HepG2 (cell line): ENCODE data around the gene SELENOH. TPM values are rescaled to one million over a fixed set of nuclear protein-coding genes. Genes with fewer than 3 reads are reported as not detected.
A peak's percentile ranks its signal among the peaks of the same experiment; 100 is the strongest.

Experiments used
- ATAD3A ChIP-seq: sonication (generic); formaldehyde crosslinking; IDR thresholded peaks from 2 replicates; pipeline ENCODE4 v1.4.0; 2020; ENCODE audit warnings: missing genetic modification reagents
- ATF1 ChIP-seq: IDR thresholded peaks from 2 replicates; pipeline ENCODE4 v1.6.1; 2016; ENCODE audit warnings: mild to moderate bottlenecking, control low read depth
- CBX1 ChIP-seq: IDR thresholded peaks from one replicate; pipeline ENCODE4 v1.6.1; 2016; ENCODE audit warnings: antibody characterized with exemption, low read depth
- MBD4 ChIP-seq: IDR thresholded peaks from 2 replicates; pipeline ENCODE4 v1.6.1; 2012; ENCODE audit warnings: low read length, inconsistent platforms, borderline replicate concordance
- MED13 ChIP-seq: sonication (generic); formaldehyde crosslinking; IDR thresholded peaks from 2 replicates; pipeline ENCODE4 v1.5.0; 2020; ENCODE audit warnings: missing genetic modification reagents
- MXI1 ChIP-seq: IDR thresholded peaks from 3 replicates; pipeline ENCODE4 v1.6.1; 2012; ENCODE audit warnings: low read depth, low read length, inconsistent platforms, borderline replicate concordance
- MYC ChIP-seq: sonication (generic); formaldehyde crosslinking; IDR thresholded peaks from 2 replicates; pipeline ENCODE4 v1.9.0; 2021; ENCODE audit warnings: missing genetic modification reagents, borderline replicate concordance
- PHF21A ChIP-seq: sonication (generic); formaldehyde crosslinking; IDR thresholded peaks from 2 replicates; pipeline ENCODE4 v1.5.0; 2020; ENCODE audit warnings: mild to moderate bottlenecking, missing genetic modification reagents
- REPIN1 ChIP-seq: sonication (generic); formaldehyde crosslinking; IDR thresholded peaks from 2 replicates; pipeline ENCODE4 v1.8.0; 2022; ENCODE audit warnings: missing genetic modification reagents, low read depth, mild to moderate bottlenecking, borderline replicate concordance
- SP5 ChIP-seq: IDR thresholded peaks from 2 replicates; pipeline ENCODE4 v1.6.1; 2016; ENCODE audit warnings: low read depth, borderline replicate concordance
- SRY ChIP-seq: sonication (generic); formaldehyde crosslinking; IDR thresholded peaks from 2 replicates; pipeline ENCODE4 v1.8.0; 2022; ENCODE audit warnings: mild to moderate bottlenecking, missing genetic modification reagents
- XRCC5 ChIP-seq: fragments of 200-400 bp; formaldehyde crosslinking; optimal IDR thresholded peaks from 2 replicates; pipeline ENCODE3; 2017; ENCODE audit warnings: mild to moderate bottlenecking, low read length
- ZBTB7A ChIP-seq: sonication (generic); formaldehyde crosslinking; IDR thresholded peaks from 2 replicates; pipeline ENCODE4 v1.8.0; 2022; ENCODE audit warnings: mild to moderate bottlenecking, missing genetic modification reagents
- ZFP41 ChIP-seq: sonication (generic); formaldehyde crosslinking; IDR thresholded peaks from 2 replicates; pipeline ENCODE4 v1.4.0; 2020; ENCODE audit warnings: mild to moderate bottlenecking, missing genetic modification reagents, borderline replicate concordance
- ZFP90 ChIP-seq: sonication (generic); formaldehyde crosslinking; IDR thresholded peaks from 2 replicates; pipeline ENCODE4 v1.8.0; 2022; ENCODE audit warnings: missing genetic modification reagents, mild to moderate bottlenecking, inconsistent platforms, borderline replicate concordance
- ZIK1 ChIP-seq: sonication (generic); formaldehyde crosslinking; IDR thresholded peaks from 2 replicates; pipeline ENCODE4 v1.5.0; 2020; ENCODE audit warnings: mild to moderate bottlenecking, low read depth, missing genetic modification reagents, borderline replicate concordance
- ZNF264 ChIP-seq: sonication (generic); formaldehyde crosslinking; IDR thresholded peaks from 2 replicates; pipeline ENCODE4 v1.4.0; 2020; ENCODE audit warnings: missing genetic modification reagents
- ZNF333 ChIP-seq: sonication (generic); formaldehyde crosslinking; IDR thresholded peaks from 2 replicates; pipeline ENCODE4 v1.4.0; 2020; ENCODE audit warnings: mild to moderate bottlenecking, missing genetic modification reagents, borderline replicate concordance
- polyA plus RNA-seq, 8 experiments: library from polyadenylated mRNA; depleted of rRNA in 3 of 8; stranded (reverse) in 7 of 8; unstranded in 1 of 8; fragments of >200 nt; fragmentation: Illumina TruSeq in 4 of 8; extraction: Trizol in 4 of 8; gene quantifications; 2 replicates each; pipeline versions ENCODE4 v1.2.1 to v1.2.3, GENCODE V29; 2011 to 2016; ENCODE audit warnings: low read depth in 4 of 8, missing spikeins in 1 of 8, mixed read lengths in 1 of 8; ENCODE audit not compliant: insufficient read depth in 1 of 8
- total RNA-seq, 5 experiments: library from RNA; depleted of rRNA; stranded (reverse); fragments of >200 nt; fragmentation: Illumina TruSeq; extraction: Trizol; gene quantifications; 2 replicates each; pipeline ENCODE4 v1.2.3, GENCODE V29; 2016; ENCODE audit warnings: low read depth in 1 of 5
- TF ChIP-seq, protein P1 (sequence below): sonication (generic); formaldehyde crosslinking; IDR thresholded peaks from 2 replicates; pipeline ENCODE4 v1.5.0; 2020; ENCODE audit warnings: mild to moderate bottlenecking, missing genetic modification reagents
- TF ChIP-seq, protein P2 (sequence below): sonication (generic); formaldehyde crosslinking; IDR thresholded peaks from 2 replicates; pipeline ENCODE4 v1.8.0; 2022; ENCODE audit warnings: missing genetic modification reagents, mild to moderate bottlenecking, inconsistent platforms, borderline replicate concordance
- TF ChIP-seq, protein P3 (sequence below): sonication (generic); formaldehyde crosslinking; IDR thresholded peaks from 2 replicates; pipeline ENCODE4 v1.4.0; 2020; ENCODE audit warnings: missing genetic modification reagents
- TF ChIP-seq, protein P4 (sequence below): sonication (generic); formaldehyde crosslinking; IDR thresholded peaks from 2 replicates; pipeline ENCODE4 v1.5.1; 2020; ENCODE audit warnings: missing genetic modification reagents, mild to moderate bottlenecking, borderline replicate concordance

Gene SELENOH
- total and polyA plus RNA-seq, 2 of the 13 experiments (the other 11 are each of a cell fraction or from before 2014, with no cell fraction given) = 27.2 to 77.4 TPM

DNA sequence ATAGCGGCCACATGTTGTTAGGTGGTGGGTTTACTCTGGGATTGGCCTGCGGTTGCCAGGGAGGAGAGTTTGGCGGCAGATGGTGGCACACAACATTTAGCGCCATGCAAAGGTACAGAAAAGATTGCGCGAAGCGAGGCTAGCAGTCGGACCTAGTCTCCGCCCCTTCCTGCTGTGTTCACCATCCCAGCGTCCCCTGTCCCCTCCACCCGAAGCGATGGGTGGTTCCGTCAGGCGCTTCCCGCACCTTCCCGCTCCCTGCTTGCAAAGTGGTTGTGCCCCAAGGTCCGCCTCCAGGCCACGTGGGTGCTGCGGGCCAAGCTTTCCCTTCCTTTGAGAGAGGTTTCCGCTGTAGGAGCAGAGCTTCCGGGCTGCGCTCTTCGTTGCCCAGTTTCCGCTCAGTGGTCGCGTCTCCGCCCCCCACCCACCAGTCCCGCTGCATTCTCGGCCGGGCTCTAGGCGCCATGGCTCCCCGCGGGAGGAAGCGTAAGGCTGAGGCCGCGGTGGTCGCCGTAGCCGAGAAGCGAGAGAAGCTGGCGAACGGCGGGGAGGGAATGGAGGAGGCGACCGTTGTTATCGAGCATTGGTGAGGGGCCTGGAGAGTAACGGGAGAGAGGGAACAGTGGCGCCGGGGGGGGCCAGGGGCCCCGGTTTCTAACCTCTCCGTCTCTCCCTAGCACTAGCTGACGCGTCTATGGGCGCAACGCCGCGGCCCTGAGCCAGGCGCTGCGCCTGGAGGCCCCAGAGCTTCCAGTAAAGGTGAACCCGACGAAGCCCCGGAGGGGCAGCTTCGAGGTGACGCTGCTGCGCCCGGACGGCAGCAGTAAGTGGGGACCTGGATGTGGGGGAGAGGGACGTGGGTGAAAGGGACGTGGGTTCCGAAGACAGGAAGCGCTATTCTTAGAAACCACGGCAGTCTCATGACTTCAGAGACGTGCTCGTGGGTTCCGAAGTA, at the start of gene SELENOH (continued):
- TF ChIP-seq ATAD3A (CRISPR knock-in tag) (no peak), ZIK1 (CRISPR knock-in tag) (peak; percentile 83; the same call in 1 of the 2 replicates), SP5 (CRISPR knock-in tag) (no peak), SRY (CRISPR knock-in tag) (0 out of 2 replicates have a peak, but pooled peaks have one; percentile 39), MBD4 (no peak), ZFP90 (CRISPR knock-in tag) (no peak), ZNF333 (CRISPR knock-in tag) (no peak; the same call in 1 of the 2 replicates), REPIN1 (CRISPR knock-in tag) (peak; percentile 96), XRCC5 (peak; percentile 93), ZBTB7A (CRISPR knock-in tag) (no peak), MXI1 (peak; percentile 93; the same call in 2 of the 3 replicates), PHF21A (peak; percentile 63; the same call in 1 of the 2 replicates), MED13 (CRISPR knock-in tag) (0 out of 2 replicates have a peak, but pooled peaks have one; percentile 45), CBX1 (peak; percentile 57), MYC (CRISPR knock-in tag) (peak; percentile 93), ZFP41 (no peak), ATF1 (CRISPR knock-in tag) (no peak), ZNF264 (CRISPR knock-in tag) (0 out of 2 replicates have a peak, but pooled peaks have one; percentile 15)
- TF ChIP-seq, protein P1, sequence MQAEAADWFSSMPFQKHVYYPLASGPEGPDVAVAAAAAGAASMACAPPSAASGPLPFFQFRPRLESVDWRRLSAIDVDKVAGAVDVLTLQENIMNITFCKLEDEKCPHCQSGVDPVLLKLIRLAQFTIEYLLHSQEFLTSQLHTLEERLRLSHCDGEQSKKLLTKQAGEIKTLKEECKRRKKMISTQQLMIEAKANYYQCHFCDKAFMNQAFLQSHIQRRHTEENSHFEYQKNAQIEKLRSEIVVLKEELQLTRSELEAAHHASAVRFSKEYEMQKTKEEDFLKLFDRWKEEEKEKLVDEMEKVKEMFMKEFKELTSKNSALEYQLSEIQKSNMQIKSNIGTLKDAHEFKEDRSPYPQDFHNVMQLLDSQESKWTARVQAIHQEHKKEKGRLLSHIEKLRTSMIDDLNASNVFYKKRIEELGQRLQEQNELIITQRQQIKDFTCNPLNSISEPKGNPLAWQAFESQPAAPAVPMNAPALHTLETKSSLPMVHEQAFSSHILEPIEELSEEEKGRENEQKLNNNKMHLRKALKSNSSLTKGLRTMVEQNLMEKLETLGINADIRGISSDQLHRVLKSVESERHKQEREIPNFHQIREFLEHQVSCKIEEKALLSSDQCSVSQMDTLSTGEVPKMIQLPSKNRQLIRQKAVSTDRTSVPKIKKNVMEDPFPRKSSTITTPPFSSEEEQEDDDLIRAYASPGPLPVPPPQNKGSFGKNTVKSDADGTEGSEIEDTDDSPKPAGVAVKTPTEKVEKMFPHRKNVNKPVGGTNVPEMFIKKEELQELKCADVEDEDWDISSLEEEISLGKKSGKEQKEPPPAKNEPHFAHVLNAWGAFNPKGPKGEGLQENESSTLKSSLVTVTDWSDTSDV = no peak
- TF ChIP-seq, protein P2, sequence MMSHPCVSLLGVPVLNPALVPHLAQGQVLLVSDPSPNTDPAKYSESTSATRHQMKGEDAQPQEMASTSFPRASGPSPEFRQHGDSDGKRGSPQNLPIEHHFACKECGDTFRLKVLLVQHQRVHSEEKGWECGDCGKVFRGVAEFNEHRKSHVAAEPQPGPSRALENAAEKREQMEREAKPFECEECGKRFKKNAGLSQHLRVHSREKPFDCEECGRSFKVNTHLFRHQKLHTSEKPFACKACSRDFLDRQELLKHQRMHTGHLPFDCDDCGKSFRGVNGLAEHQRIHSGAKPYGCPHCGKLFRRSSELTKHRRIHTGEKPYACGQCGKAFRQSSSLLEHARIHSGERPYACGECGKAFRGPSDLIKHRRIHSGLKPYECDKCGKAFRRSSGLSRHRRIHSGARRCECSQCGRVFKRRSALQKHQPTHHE (CRISPR knock-in tag) = peak; percentile 78
- TF ChIP-seq, protein P3, sequence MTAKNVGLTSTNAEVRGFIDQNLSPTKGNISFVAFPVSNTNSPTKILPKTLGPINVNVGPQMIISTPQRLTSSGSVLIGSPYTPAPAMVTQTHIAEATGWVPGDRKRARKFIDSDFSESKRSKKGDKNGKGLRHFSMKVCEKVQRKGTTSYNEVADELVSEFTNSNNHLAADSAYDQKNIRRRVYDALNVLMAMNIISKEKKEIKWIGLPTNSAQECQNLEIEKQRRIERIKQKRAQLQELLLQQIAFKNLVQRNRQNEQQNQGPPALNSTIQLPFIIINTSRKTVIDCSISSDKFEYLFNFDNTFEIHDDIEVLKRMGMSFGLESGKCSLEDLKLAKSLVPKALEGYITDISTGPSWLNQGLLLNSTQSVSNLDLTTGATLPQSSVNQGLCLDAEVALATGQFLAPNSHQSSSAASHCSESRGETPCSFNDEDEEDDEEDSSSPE (CRISPR knock-in tag) = peak; percentile 83
- TF ChIP-seq, protein P4, sequence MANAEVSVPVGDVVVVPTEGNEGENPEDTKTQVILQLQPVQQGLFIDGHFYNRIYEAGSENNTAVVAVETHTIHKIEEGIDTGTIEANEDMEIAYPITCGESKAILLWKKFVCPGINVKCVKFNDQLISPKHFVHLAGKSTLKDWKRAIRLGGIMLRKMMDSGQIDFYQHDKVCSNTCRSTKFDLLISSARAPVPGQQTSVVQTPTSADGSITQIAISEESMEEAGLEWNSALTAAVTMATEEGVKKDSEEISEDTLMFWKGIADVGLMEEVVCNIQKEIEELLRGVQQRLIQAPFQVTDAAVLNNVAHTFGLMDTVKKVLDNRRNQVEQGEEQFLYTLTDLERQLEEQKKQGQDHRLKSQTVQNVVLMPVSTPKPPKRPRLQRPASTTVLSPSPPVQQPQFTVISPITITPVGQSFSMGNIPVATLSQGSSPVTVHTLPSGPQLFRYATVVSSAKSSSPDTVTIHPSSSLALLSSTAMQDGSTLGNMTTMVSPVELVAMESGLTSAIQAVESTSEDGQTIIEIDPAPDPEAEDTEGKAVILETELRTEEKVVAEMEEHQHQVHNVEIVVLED (CRISPR knock-in tag) = peak; percentile 76; the same call in 1 of the 2 replicates
